Neural cell (in vitro differentiated cells): ENCODE measurements around the gene ROGDI.

Source experiments
- EP300 ChIP-seq: fragments of 450-650 bp; conservative IDR thresholded peaks from 2 replicates; pipeline ENCODE4 v1.6.1; 2014; ENCODE audit warnings: antibody characterized with exemption, mild to moderate bottlenecking, moderate library complexity; ENCODE audit not compliant: poor library complexity, severe bottlenecking
- EZH2 ChIP-seq: fragments of 200-600, 300-800 bp; shearing (Covaris generic), sonication (generic); IDR thresholded peaks from 2 replicates; pipeline ENCODE4 v1.6.1; 2014; ENCODE audit warnings: antibody characterized with exemption, low read length, borderline replicate concordance, mild to moderate bottlenecking; ENCODE audit not compliant: insufficient read depth, poor library complexity, severe bottlenecking
- MXI1 ChIP-seq: fragments of 450-650 bp; conservative IDR thresholded peaks from 2 replicates; pipeline ENCODE4 v1.6.1; 2014; ENCODE audit warnings: antibody characterized with exemption, mild to moderate bottlenecking; ENCODE audit not compliant: poor library complexity, severe bottlenecking
- POLR2AphosphoS5 ChIP-seq: IDR thresholded peaks from 2 replicates; pipeline ENCODE4 v1.6.1; 2012
- RAD21 ChIP-seq: fragments of 450-650 bp; conservative IDR thresholded peaks from 2 replicates; pipeline ENCODE4 v1.6.1; 2014; ENCODE audit warnings: antibody characterized with exemption, mild to moderate bottlenecking, moderate library complexity
- SMC3 ChIP-seq: fragments of 450-650 bp; conservative IDR thresholded peaks from 2 replicates; pipeline ENCODE4 v1.6.1; 2014; ENCODE audit warnings: antibody characterized with exemption, mild to moderate bottlenecking, moderate library complexity; ENCODE audit not compliant: poor library complexity
- TAF1 ChIP-seq: IDR thresholded peaks from 2 replicates; pipeline ENCODE4 v1.6.1; 2012; ENCODE audit warnings: low read depth
- TF ChIP-seq, protein P1 (sequence below): fragments of 450-650 bp; IDR thresholded peaks from 2 replicates; pipeline ENCODE4 v1.5.1; 2014; ENCODE audit warnings: antibody characterized with exemption, mild to moderate bottlenecking, moderate library complexity; ENCODE audit not compliant: poor library complexity, severe bottlenecking
- TF ChIP-seq, protein P2 (sequence below): IDR thresholded peaks from 2 replicates; pipeline ENCODE4 v1.6.1; 2012; ENCODE audit warnings: borderline replicate concordance

DNA sequence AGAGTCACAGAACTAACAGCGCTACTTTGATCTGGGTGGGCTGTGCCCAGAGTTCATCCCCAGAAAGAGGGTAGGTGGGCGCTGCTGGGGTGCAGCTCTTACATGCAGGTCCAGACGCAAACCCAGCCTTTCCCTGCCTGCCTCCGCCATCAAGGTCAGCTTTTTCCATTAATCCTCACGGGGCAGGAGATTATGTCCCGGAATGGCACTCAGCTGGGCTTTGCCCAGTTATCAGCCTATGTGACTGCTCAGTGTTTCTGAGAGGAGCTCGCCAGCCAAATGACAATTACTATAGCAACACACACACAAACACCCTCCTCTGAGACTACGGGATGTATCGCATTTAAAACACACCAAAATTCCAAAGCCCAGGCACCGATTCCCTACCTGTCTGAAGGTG, 24.5 kb upstream of the ROGDI start:
- TF ChIP-seq, protein P1, sequence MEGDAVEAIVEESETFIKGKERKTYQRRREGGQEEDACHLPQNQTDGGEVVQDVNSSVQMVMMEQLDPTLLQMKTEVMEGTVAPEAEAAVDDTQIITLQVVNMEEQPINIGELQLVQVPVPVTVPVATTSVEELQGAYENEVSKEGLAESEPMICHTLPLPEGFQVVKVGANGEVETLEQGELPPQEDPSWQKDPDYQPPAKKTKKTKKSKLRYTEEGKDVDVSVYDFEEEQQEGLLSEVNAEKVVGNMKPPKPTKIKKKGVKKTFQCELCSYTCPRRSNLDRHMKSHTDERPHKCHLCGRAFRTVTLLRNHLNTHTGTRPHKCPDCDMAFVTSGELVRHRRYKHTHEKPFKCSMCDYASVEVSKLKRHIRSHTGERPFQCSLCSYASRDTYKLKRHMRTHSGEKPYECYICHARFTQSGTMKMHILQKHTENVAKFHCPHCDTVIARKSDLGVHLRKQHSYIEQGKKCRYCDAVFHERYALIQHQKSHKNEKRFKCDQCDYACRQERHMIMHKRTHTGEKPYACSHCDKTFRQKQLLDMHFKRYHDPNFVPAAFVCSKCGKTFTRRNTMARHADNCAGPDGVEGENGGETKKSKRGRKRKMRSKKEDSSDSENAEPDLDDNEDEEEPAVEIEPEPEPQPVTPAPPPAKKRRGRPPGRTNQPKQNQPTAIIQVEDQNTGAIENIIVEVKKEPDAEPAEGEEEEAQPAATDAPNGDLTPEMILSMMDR, result no peak
- TF ChIP-seq EZH2 (no peak), TAF1 (no peak), MXI1 (no peak), SMC3 (no peak), POLR2AphosphoS5 (no peak), EP300 (no peak), RAD21 (no peak)
- TF ChIP-seq, protein P2, sequence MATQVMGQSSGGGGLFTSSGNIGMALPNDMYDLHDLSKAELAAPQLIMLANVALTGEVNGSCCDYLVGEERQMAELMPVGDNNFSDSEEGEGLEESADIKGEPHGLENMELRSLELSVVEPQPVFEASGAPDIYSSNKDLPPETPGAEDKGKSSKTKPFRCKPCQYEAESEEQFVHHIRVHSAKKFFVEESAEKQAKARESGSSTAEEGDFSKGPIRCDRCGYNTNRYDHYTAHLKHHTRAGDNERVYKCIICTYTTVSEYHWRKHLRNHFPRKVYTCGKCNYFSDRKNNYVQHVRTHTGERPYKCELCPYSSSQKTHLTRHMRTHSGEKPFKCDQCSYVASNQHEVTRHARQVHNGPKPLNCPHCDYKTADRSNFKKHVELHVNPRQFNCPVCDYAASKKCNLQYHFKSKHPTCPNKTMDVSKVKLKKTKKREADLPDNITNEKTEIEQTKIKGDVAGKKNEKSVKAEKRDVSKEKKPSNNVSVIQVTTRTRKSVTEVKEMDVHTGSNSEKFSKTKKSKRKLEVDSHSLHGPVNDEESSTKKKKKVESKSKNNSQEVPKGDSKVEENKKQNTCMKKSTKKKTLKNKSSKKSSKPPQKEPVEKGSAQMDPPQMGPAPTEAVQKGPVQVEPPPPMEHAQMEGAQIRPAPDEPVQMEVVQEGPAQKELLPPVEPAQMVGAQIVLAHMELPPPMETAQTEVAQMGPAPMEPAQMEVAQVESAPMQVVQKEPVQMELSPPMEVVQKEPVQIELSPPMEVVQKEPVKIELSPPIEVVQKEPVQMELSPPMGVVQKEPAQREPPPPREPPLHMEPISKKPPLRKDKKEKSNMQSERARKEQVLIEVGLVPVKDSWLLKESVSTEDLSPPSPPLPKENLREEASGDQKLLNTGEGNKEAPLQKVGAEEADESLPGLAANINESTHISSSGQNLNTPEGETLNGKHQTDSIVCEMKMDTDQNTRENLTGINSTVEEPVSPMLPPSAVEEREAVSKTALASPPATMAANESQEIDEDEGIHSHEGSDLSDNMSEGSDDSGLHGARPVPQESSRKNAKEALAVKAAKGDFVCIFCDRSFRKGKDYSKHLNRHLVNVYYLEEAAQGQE, result no peak
